HEK293 (cell line): ENCODE data around the gene EID2.

Experiments used
- CTCF ChIP-seq: fragments of 450-650 bp; formaldehyde crosslinking; IDR thresholded peaks from 2 replicates; pipeline ENCODE4 v1.5.1; 2016; ENCODE audit warnings: missing biosample characterization, missing genetic modification characterization
- TCF7L2 ChIP-seq: IDR thresholded peaks from 2 replicates; pipeline ENCODE4 v1.6.1; 2011; ENCODE audit warnings: low read depth, mild to moderate bottlenecking, inconsistent platforms, low read length, moderate library complexity, borderline replicate concordance
- ZEB2 ChIP-seq: fragments of 450-650 bp; formaldehyde crosslinking; IDR thresholded peaks from 2 replicates; pipeline ENCODE4 v1.5.1; 2016; ENCODE audit warnings: missing biosample characterization, missing genetic modification characterization
- ZNF280D ChIP-seq: fragments of 450-650 bp; formaldehyde crosslinking; IDR thresholded peaks from 2 replicates; pipeline ENCODE4 v1.5.1; 2016; ENCODE audit warnings: missing biosample characterization, missing genetic modification characterization
- ZNF335 ChIP-seq: fragments of 450-650 bp; formaldehyde crosslinking; conservative IDR thresholded peaks from 2 replicates; pipeline ENCODE4 v1.5.1; 2016; ENCODE audit warnings: missing biosample characterization, missing genetic modification characterization

GRCh38 chr19:39544911-39545310, 5.0 kb upstream of the EID2 start:
- TF ChIP-seq ZNF280D (no peak), ZEB2 (tag by site-specific recombination) (no peak), CTCF (no peak), ZNF335 (tag by site-specific recombination) (no peak), TCF7L2 (no peak)
